Osteoblast (primary cell): Measurements from ENCODE around the gene CFAP97D2. TPM values are rescaled to one million over a fixed set of nuclear protein-coding genes. Genes with fewer than 3 reads are reported as not detected.
"Not testable (repeated sequence)": the region's sequence is repeated elsewhere in the genome, so short reads cannot be mapped to it uniquely, and the experiment has no call there.

Experiments
- DNase-seq: peaks from one replicate; pipeline ENCODE4 v3.0.0; 2011; ENCODE audit warnings: low spot score, mixed read lengths; ENCODE audit not compliant: insufficient read length; ENCODE audit errors: missing footprints
- H2AFZ ChIP-seq: 2 replicates; pipeline ENCODE4 v1.6.0; 2011; ENCODE audit warnings: mild to moderate bottlenecking, low read length
- H3K27ac ChIP-seq: 2 replicates; pipeline ENCODE4 v1.5.1; 2011; ENCODE audit warnings: mild to moderate bottlenecking, low read depth, low read length, moderate library complexity
- H3K27me3 ChIP-seq: 2 replicates; pipeline ENCODE4 v1.6.0; 2012; ENCODE audit warnings: mild to moderate bottlenecking, control low read depth, inconsistent platforms, low read length, moderate library complexity; ENCODE audit not compliant: insufficient read depth
- H3K36me3 ChIP-seq: 2 replicates; pipeline ENCODE4 v1.5.1; 2011; ENCODE audit warnings: mild to moderate bottlenecking, low read length, control low read depth, moderate library complexity; ENCODE audit not compliant: insufficient read depth
- H3K4me1 ChIP-seq: 2 replicates; pipeline ENCODE4 v1.5.1; 2011; ENCODE audit warnings: mild to moderate bottlenecking, low read length, control low read depth, moderate library complexity; ENCODE audit not compliant: insufficient read depth
- H3K4me2 ChIP-seq: 2 replicates; pipeline ENCODE4 v1.6.0; 2011; ENCODE audit warnings: mild to moderate bottlenecking, low read length; ENCODE audit not compliant: insufficient read depth
- H3K4me3 ChIP-seq: fragments of 200-600 bp; sonication (generic); 3 replicates; pipeline ENCODE4 v1.5.1; 2012; ENCODE audit warnings: mild to moderate bottlenecking, low read length, inconsistent platforms; ENCODE audit not compliant: insufficient read depth
- H3K79me2 ChIP-seq: 2 replicates; pipeline ENCODE4 v1.6.0; 2012; ENCODE audit warnings: mild to moderate bottlenecking, low read length, control low read depth, inconsistent platforms; ENCODE audit not compliant: insufficient read depth
- H3K9me3 ChIP-seq: 2 replicates; pipeline ENCODE4 v1.5.1; 2011; ENCODE audit warnings: low read depth, low read length, control low read depth
- H4K20me1 ChIP-seq: 2 replicates; pipeline ENCODE4 v1.6.0; 2012; ENCODE audit warnings: mild to moderate bottlenecking, low read length, control low read depth; ENCODE audit not compliant: insufficient read depth
- total RNA-seq: library from RNA; depleted of rRNA; stranded (reverse); fragments of >200 nt; gene quantifications from 2 replicates; pipeline ENCODE4 v1.2.3, GENCODE V29; 2012
- TF ChIP-seq, protein P1 (sequence below): IDR thresholded peaks from 2 replicates; pipeline ENCODE4 v1.5.1; 2011; ENCODE audit warnings: mild to moderate bottlenecking, low read depth, low read length, moderate library complexity; ENCODE audit errors: extremely low read depth

Gene CFAP97D2
- total RNA-seq, 1 donor = not detected

DNA sequence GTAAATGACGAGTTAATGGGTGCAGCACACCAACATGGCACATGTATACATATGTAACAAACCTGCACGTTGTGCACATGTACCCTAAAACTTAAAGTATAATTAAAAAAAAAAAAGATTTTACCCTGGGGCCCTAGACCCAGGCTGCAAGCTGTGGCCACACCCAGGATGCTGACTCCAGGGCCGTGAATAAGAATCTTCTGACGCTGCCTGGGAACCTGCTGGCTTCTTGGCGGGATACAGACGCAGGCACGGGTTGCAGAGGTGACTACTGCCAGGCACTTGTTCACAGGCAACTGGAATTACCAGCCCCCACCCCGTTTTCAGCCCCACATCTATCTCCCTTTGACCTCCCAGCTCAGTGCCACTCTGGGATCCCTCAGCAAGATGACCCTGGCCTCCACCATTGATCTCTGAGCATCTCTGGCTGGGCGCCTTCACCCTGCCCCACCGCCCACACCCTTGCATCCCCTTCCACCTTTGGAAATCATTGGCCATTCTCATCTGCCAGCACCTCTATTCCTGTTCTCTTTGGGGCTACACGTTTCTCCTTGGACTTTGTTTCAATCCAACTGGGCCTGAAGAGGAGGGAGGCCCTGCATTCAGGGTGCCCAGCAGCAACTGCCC, 21.1 kb upstream of the CFAP97D2 start:
- Histone ChIP-seq H3K27ac (no peak overlapping the region), H3K4me2 (no peak overlapping the region), H4K20me1 (no peaks in the 10 kb centered on the region), H3K79me2 (no peaks in the 10 kb centered on the region), H3K4me1 (peaks cover 10% of the 10 kb centered on the region), H3K27me3 (no peaks in the 10 kb centered on the region), H2AFZ (no peak overlapping the region), H3K4me3 (no peak overlapping the region), H3K9me3 (no peaks in the 10 kb centered on the region), H3K36me3 (no peaks in the 10 kb centered on the region)
- peak; percentile 55 for DNase-seq
- TF ChIP-seq, protein P1, sequence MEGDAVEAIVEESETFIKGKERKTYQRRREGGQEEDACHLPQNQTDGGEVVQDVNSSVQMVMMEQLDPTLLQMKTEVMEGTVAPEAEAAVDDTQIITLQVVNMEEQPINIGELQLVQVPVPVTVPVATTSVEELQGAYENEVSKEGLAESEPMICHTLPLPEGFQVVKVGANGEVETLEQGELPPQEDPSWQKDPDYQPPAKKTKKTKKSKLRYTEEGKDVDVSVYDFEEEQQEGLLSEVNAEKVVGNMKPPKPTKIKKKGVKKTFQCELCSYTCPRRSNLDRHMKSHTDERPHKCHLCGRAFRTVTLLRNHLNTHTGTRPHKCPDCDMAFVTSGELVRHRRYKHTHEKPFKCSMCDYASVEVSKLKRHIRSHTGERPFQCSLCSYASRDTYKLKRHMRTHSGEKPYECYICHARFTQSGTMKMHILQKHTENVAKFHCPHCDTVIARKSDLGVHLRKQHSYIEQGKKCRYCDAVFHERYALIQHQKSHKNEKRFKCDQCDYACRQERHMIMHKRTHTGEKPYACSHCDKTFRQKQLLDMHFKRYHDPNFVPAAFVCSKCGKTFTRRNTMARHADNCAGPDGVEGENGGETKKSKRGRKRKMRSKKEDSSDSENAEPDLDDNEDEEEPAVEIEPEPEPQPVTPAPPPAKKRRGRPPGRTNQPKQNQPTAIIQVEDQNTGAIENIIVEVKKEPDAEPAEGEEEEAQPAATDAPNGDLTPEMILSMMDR = no peak

DNA sequence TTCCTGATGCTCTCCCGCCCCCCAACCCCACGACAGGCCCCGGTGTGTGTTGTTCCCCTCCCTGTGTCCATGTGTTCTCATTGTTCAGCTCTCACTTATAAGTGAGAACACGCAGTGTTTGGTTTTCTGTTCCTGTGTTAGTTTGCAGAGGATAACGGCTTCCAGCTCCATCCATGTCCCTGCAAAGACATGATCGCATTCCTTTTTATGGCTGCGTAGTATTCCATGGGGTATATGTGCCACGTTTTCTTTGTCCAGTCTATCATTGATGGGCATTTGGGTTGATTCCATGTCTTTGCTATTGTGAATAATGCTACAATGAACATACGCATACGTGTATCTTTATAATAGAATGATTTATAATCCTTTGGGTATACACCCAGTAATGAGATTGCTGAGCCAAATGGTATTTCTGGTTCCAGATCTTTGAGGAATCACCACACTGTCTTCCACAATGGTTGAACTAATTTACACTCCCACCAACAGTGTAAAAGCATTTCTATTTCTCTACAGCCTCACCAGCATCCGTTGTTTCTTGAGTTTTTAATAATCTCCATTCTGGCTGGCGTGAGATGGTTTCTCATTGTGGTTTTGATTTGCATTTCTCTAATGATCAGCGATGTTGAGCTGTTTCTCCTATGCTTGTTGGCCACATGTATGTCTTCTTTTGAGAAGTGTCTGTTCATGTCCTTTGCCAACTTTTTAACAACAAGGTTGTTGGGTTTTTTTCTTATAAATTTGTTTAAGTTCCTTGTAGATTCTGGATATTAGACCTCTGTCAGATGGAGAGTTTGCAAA, 20.0 kb upstream of the CFAP97D2 start:
- not testable (repeated sequence) for DNase-seq, H3K36me3 ChIP-seq, H3K9me3 ChIP-seq, H3K4me1 ChIP-seq, H3K27ac ChIP-seq, H3K4me3 ChIP-seq, H3K4me2 ChIP-seq, H2AFZ ChIP-seq, H4K20me1 ChIP-seq, H3K79me2 ChIP-seq, H3K27me3 ChIP-seq

- no peaks in the 10 kb centered on the region for H4K20me1 ChIP-seq
- TF ChIP-seq, protein P1 = no peak
- H3K4me3 ChIP-seq = no peak overlapping the region
- H3K36me3 ChIP-seq = no peaks in the 10 kb centered on the region
- no peak overlapping the region for H3K4me2 ChIP-seq
- no peaks in the 10 kb centered on the region for H3K9me3 ChIP-seq
- DNase-seq = peak; percentile 21
- no peaks in the 10 kb centered on the region for H3K79me2 ChIP-seq
- H3K4me1 ChIP-seq = peaks cover 10% of the 10 kb centered on the region
- H3K27me3 ChIP-seq = peaks cover 8% of the 10 kb centered on the region
- no peak overlapping the region for H3K27ac ChIP-seq
- no peak overlapping the region for H2AFZ ChIP-seq
Observed at GRCh38 chr13:114161028-114161556, 18.0 kb upstream of the CFAP97D2 start.

DNA sequence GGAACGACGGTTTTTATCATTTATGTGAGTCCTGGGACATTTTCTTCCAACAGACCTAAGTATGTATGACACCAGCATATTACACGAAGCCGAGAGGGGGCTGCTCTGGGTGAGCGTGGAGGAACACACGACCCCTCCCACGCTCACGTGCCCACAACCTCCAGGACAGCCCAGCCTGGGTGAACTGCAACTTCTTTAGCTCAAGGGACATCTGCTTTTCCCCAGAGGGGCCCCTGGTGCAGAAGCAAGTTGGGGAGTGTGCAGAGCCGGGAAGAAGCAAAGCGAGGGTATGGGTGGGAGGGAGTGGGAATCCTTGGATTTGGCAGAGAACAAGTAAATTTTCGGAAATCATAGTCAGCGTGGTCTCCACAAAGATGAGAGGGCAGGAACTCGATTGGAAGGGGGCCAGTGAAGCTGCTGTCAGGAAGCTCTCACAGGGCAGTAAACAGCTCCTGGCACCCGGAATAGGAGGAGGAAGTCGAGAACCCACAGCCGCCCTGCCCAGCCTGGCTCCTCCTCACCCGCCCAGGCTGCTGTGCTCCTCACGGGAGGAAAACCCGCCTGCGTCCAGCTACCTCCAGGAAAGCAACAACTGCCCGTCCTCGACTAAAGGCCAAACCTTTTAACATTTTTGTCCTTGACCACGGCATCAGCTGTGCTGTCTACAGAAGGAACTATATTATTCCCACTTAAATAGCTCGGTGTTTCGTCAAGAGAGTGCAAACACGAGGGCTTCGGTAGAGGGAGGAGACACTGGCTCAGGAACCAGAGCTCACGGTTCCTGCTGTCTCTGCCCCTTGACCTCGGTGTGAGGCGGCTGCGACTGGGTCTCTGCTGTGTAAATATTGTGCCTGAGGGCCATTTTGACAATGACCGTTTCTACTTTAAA, 17.2 kb upstream of the CFAP97D2 start:
- TF ChIP-seq, protein P1 = no peak
- H2AFZ ChIP-seq = peak overlapping the region; percentile 93

More for the DNA sequence above, 17.2 kb upstream of the CFAP97D2 start:
- Histone ChIP-seq H3K4me2 (peak overlapping the region; percentile 84), H3K9me3 (no peaks in the 10 kb centered on the region), H3K79me2 (no peaks in the 10 kb centered on the region), H3K27ac (no peak overlapping the region), H3K4me3 (peak overlapping the region; percentile 52), H4K20me1 (no peaks in the 10 kb centered on the region), H3K36me3 (no peaks in the 10 kb centered on the region), H3K4me1 (peaks cover 10% of the 10 kb centered on the region), H3K27me3 (peaks cover 8% of the 10 kb centered on the region)
- peak; percentile 93 for DNase-seq
